Right renal cortex interstitium (tissue), 3 donors: ENCODE results near the gene ALKBH8. TPM values are rescaled to one million over a fixed set of nuclear protein-coding genes. Genes with fewer than 3 reads are reported as not detected.

Experiments
- DNase-seq, 3 donors: peaks; one replicate each; pipeline ENCODE4 v3.0.0-alpha.2; 2013; ENCODE audit warnings: low read depth in 3 of 3, low spot score in 2 of 3
- polyA plus RNA-seq, 3 donors: library from polyadenylated mRNA; unstranded; fragments of 120-200 nt; gene quantifications; one replicate each; pipeline ENCODE4 v1.2.1, GENCODE V29; 2013; ENCODE audit not compliant: insufficient read length in 3 of 3

ALKBH8 gene, protein sequence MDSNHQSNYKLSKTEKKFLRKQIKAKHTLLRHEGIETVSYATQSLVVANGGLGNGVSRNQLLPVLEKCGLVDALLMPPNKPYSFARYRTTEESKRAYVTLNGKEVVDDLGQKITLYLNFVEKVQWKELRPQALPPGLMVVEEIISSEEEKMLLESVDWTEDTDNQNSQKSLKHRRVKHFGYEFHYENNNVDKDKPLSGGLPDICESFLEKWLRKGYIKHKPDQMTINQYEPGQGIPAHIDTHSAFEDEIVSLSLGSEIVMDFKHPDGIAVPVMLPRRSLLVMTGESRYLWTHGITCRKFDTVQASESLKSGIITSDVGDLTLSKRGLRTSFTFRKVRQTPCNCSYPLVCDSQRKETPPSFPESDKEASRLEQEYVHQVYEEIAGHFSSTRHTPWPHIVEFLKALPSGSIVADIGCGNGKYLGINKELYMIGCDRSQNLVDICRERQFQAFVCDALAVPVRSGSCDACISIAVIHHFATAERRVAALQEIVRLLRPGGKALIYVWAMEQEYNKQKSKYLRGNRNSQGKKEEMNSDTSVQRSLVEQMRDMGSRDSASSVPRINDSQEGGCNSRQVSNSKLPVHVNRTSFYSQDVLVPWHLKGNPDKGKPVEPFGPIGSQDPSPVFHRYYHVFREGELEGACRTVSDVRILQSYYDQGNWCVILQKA
- 10 to 100 TPM; 11.4 to 13.7 (median 12.0) TPM for polyA plus RNA-seq

DNA sequence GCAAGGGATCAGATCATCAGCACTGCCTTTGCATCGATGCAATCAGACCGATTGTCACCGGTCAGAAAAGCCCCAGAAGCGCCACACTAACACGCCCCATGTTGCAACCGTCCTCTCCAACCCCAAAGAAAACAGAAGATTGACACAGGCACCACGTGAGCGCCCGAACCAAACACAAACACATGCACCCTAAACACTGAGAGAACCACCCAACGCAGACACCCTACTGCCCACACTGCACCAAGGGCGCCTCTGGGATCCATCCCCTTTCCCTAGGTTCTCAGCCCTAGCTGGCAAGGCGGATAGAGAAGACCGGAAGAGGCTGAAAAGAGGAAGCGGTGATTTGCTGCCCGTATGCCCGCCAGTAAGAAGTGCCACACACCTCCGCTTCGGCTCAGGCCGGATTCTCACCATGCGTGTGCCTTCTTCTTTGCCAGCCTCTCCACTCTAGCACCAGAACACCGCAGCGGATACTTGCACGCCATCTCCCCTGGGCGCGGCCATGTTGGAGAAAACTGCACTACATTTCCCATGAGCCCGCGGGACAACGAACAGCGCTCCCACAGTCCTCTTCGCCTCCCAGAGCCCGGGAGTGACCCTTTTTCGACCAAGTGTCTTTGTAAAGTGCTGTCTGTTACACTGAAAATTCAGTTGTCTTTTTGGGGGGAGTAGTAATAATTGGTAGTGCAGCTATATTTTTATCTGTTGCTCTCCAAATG, at the start of gene ALKBH8:
Gene ALKBH8 (minus strand): TSS at position 517 of the 719 bp plus-strand sequence. CDS start 4,842 bp downstream, outside the sequence.
- DNase-seq, result peak; percentile 50 to 60 (median 52)

DNA sequence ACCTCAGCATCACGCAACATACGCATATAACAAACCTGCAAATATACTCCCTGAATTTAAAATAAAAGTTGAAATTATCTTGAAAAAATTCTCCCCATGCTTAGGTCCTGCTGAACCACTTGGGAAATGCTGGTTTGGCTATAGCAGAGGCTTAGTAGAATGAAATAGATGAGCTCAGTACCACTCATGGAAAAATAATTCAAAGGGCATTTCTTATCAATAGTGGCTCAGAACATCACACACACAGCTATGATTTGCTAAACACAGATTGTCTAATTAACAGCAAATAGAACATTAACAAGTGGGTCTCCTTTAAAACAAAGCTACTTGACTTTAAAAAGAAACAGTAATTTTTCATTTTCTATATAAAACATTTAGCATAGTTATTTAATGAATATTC, 46.9 kb upstream of the ALKBH8 start:
- no peak for DNase-seq

DNA sequence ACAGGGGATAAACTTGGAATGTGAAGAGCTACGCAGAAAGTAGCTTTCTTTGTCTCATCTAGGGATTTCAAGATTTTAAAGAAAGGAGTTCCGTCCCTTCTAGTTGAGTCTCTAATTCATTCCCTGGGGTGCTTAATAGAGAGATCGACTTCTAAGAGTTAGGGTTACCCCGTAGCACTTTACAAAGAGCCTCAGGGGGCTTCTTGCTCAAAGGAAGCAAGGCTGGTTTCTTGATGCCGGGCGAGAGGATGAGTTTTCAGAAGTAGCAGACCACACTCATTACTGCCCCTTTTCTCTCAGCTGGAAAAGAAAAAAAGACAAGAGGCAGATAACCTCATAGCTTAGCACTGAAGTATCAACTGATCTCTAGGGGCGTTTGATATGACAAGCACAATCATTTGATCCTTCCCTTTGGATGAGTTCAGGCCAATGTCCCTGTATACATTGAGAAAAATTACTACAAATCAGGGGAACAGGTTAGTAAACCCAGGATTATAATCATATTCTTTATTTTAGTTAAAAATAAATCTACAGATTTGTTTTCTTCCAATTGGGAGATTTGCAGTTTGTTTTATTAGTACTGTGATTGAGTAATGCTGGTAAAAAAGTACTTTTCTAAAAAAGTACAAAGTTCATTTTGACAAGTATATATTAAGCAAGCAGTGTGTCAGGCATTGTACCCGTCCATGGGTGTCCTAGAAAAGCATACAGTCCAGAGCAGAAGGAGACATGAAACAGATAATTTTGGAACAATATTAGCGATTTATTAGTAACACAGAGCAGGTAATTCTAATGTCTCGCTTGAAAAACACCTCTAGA, 44.1 kb upstream of the ALKBH8 start:
- no peak for DNase-seq

DNA sequence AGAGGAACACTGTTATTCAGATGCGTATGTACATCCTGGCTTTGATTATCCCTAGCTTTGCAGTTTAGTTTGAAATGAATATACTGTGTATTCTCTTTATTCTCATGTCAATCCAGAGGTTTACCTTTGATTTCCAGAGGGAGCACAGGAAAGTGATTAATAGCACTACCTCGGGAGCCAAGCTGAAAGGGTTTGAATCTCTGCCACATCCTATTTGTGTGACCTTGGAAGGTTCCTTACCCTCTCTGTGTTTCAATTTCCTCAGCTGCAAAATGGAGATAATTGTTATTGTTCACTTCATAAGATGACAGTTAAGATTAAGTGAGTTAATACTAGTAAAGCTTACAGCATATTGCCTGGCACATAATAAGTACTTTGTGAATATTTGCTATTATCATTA, 43.3 kb upstream of the ALKBH8 start:
- DNase-seq, result no peak

DNA sequence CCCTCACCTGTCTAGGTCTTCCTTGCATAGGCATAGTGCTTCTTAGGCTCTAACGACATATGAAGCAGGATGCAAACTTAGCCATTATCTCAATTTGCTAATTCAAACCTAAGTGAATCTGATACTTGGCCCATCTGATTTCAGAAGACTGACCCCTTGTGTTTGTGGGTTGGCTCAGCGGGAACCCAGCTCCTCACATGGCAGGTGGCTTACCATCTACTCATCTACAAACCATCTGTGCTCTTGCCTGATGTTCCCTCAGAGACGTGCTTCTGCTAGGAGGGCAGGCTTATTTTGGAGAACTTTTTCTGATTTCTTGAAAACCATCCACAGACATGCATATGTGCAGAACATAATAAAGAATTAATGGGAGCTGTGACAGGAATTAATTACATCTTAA, 40.6 kb upstream of the ALKBH8 start:
- no peak for DNase-seq

DNA sequence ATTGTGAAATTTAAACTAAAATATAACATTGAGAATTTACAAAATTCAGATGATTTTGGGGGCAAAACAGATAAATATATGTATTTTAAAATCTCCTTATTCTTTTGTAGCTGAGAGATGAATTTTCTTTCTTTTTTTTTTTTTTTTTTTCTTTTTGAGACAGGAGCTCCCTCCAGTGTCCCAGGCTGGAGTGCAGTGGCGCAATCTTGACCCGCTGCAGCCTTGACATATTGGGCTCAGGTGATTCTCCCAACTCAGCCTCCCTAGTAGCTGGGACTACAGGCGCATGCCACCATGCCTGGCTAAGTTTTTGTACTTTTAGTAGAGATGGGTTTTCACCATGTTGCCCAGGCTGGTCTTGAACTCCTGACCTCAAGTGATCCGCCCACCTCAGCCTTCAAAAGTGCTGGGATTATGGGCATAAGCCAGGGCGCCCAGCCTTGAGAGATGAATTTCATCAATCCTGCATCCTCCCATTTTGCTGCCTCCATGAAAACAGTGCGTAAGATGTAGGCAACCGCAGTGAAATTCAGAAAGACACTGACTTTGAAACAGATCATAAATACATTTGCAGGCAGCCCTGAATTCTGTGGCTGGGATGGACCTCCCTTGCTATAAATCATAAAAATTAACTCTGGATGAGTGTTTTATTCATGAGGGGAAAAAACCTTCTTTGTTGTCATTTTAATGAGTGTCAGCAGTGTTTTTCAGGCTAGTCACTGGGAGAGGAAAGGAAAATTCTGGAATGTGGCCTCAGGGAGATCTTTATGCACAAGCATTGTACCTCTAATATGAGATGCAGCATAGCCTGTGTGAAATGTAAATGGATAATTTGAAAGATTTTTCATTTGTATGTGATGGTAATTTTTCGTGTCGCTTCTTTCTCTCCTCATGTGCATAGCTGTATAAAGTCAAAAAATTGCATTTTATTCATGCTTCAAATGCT, 39.8 kb upstream of the ALKBH8 start:
- DNase-seq, result no peak

DNA sequence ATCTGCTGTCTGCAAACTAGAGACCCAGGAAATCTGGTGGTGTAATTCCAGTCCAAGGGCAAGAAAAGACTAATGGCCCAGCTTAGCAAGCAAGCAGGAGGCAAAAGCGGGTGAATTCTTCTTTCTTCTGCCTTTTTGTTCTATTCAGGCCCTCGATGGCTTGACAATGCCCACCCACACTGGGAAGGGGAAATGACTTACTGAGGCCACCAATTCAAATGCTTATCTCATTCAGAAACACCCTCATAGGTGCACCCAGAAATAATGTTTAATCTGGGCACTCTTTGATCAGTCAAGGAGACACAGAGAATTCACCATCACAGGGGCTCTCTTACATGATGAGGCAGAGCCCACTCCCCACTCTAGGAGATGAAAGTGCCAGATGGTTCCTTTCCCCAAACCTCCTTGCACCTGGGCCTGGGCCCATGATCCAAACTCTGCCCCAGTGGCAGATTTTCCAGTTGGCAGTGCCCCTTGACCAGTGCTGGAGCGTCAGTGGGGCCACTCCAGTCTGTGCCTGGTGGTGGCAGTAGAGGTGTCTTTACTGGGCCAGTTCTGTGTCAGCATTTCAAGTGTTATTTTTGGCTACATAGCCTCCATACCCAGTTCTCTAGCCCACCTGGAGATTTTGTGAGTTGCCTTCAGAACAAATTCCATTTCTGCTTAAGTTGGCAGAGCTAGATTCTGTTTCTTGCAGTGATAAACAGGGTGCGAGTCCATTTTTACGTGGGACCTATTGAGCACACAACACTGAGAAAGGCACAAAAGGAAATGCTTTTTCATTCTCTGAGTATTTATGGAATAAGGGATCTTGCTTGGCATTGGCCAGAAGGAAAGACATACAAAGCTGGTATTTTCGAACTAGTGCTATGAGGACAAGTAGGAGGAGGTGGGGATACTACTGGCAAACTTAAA, 32.9 kb upstream of the ALKBH8 start:
- DNase-seq, result no peak

DNA sequence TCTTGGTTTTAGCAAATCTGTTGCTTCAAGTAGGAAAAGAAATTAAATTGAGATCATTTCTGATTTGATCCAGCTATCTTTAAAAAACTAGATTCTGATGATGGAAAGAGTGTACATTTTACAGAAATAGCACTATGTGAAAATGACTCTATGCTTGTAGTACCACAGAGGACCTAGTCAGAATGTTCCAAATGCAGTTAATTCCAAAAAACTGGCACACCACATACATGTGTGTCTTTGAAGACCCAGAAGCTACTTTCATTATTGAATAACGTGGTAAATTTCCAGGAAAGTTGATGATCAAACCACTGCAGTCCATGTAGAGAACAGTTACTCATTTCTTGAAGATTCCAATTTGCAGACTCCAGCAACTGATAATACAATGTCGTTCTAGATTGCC, 29.2 kb upstream of the ALKBH8 start:
- no peak for DNase-seq

DNA sequence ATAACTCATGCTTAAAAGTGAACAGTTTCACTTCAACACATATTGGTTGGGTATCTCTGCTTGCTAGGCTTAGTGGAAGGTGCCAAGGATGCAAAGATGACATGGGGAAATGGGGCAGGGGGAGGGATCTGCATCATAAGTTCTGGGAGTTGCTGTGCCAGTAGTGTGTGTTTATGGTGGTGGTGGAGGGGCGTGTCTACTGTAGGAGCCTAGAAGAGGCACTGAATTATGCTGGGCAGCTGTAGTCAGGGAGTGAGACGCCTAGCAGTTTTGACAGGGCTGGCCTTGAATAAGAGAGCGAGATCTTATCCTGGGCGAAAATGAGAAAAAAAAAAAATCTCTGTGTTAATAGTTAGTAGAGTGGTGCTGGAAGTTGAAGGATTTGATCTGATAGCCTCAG, 28.4 kb upstream of the ALKBH8 start:
- no peak for DNase-seq

DNA sequence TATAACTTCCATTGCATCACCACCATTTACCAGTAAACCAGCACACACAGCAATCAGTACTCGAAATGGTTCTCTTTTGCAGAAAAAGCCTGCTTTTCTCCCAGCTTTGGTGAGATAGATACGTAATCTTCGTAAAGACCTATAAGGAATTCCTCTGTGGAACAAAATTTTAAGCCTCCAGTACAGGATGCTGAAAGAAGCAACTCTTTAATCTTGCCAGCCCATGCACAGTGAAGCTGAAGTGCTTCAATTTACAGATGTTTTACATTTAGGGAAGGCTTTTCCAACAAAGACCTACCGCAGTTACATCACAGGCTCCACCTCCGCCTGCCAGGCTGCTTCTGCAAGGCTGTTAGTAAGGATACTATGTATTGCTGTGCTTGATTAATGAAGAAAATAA, 27.3 kb upstream of the ALKBH8 start:
- no peak for DNase-seq

DNA sequence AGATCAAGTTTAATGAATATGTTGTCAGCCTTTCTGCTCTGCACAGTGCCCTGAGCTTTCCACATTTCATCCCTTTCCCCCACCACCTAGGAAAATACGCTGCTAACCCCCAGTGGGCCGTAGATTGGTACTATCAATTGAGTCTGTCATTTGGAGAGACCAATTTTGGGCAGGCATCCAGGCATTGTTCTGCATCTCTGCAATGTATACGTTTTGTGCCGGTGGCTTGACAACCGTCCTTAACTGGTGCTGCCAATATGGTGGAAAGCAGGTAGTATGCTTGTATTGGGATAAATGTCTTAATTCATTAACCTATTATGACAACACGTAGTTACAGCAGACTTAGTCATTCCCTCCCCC, 26.7 kb upstream of the ALKBH8 start:
- DNase-seq, result no peak

DNA sequence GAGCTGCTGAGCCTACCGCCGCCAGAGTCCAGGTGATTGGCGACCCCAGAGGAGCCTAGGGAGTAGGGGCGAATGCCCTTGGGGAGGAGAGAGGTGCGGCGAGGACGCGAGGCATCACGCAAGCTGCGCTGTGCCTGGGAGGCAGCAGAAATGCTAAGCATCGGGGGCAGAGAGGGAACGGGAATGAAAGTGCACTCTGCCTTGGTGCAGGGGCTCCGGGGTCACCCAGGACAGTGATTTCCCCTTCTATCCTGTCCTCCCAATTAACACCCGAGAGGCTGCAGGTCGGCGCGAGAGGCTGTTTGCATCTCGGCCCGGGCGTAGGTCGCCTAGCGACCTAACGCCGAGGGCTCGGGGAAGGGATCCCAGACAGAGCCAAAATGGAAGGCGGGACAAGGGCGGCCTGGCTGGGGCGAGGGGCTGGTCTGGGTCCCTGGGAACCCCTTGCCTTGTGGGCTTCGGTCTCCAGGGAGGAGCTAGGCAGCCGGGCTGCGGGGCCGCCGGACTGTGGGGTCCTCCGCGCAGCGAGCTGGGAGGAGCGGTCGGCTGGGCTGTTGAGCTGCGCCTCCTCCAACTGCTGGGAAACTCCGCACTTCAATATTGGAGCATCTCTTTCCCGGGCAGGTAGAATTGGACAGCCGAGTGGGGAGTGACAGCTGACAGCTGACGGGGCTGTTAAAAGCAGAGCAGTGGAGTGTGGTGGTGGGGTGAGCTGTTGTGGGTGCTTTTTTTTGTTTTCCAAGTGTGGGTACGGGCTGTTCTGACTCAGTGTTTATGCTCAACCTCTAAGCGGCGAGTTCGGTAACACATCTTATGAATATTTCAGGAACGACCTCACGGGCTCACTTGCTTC, 26.1 kb upstream of the ALKBH8 start:
- DNase-seq, result no peak

DNA sequence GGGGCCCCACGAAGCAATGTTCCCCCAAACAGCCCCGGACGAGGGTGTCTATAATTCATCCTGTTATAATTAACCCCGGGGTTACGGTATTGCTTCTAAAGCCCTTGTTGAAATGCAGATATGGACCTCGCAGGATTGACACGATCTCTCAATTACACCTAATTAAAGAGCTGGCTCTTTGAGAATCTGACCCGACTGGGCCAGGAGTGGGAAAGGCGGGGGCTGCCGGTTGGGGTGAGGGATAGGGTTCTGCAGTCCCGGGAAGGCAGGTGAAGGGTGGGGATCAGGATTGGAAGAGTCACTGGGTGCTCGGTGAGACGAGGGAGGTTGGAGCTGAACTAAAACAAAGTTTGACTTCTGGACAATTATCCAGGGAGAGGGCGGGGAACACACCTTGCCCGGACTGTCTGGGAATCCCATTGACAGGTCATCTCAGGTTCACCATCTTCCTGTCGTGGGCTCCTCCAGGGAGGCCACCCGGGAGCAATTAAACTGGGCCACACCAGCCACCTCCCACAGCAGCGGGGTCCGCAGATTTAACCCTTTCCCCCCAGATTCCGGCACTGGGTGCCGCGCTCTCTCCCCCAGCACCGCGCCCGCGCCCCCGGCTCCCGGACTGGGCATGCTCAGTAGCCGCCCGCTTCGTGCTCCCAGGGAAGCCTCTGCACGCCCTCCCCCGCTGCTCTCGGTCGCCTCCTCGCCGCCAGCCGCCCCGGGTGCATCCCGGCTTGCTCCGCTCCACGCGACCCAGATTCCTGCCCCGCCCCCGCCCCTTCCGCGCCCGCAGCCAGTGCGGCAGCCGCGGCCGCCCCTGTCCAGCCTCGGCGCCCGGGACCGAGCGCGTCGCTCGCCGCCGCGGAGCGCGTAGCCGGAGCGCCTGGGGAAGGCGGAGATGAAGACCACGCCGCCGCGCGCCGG, 25.2 kb upstream of the ALKBH8 start, which contains the start of gene ELMOD1:
Gene ELMOD1 (plus strand): TSS at position 688 of the 918 bp plus-strand sequence. CDS start 27,043 bp downstream, outside the sequence.
- DNase-seq, result no peak

DNA sequence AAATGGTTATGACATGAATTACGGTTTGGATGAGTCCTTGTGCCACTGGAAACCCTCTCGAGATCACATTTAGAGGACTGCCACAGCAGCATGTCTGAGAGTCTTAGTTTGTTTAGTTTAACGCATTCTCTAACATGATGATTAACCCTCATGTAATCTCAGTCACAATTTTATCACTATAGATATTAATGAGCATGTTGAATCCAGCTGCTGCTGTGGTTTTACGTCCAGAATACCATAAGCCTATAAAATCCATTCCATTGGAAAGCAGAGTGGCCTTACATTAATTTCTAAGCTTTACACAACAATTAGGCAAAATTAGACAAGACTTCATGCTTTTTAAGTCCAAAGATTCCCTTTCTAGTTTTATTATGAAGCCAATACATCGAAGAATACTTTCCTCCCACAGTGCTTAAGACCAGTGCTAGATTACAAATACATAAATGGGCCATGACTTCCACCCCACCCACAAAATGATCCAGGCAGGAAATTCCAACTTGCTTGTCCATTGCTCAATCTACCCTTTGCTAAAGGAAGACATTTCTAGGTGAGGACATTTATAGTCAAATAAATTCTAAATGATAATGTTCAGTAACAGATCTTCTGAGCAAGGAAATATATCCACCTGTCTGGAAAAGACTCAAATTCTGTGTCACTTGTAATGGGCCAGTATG, 21.9 kb upstream of the ALKBH8 start:
- DNase-seq, result no peak

DNA sequence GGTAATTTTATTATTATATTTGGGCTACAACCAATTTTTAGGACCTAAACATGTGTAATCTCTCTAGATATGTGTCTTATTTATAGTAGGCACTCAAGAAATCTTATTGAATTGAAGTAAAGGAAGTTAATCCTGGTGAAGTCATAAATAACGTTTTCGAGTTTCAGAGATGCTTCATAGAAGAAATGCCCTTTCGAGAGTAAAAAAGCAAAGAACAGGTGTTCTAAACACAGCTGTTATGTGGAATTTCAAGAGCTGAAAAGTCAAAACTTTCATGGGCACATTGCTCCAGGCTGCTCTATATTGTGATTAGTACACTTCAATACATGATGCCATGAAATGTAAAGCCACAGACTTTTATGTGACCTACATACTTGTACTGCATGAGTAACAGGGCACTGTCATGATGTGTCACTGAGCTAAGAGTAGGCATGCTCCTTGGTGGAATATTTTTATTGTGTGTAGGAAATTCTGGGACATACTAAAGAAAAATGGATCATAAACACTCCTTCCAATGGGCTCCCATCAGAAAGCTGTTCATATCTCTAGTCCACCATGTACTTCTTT, 18.2 kb upstream of the ALKBH8 start:
- DNase-seq, result no peak

DNA sequence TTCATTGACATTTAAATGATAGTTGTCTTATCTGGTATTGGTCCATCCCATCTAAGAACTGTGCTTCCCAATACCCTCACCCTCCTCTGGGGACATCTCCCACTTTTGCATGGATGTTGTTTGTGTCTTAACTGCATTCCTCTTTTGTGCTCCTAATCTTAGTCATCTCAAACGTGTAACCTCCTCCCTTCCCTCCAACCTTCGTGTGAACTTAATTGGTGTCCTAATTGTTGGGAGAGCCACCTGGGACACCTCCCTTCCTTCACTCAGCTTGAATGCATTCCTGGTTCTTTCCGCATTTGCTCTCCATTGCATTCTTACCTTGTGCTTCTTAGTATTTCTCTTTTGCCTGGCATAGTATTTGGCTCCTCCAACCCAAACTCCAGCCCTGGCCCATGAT, 15.6 kb upstream of the ALKBH8 start:
- no peak for DNase-seq
